NCI-H2029 treated with DMSO at 0.1 percent for 48 hours (cell line): ENCODE data around the gene NPHP4.

Experiments
- DNase-seq: peaks from one replicate; lab custom pipeline; 2025; lab: John Stamatoyannopoulos, UW

NPHP4 gene

GRCh38 chr1:5989731-5990271 lies 2.4 kb downstream of the NPHP4 start:
- no peak for DNase-seq

GRCh38 chr1:5989286-5989605 lies 3.0 kb downstream of the NPHP4 start:
- no peak for DNase-seq

GRCh38 chr1:5988596-5989285 lies 3.5 kb downstream of the NPHP4 start:
- DNase-seq = no peak

GRCh38 chr1:5986018-5986417 lies 6.2 kb downstream of the NPHP4 start:
- DNase-seq = no peak

GRCh38 chr1:5985250-5985649 lies 7.0 kb downstream of the NPHP4 start:
- no peak for DNase-seq

- no peak for DNase-seq
Observed at GRCh38 chr1:5983361-5984103, 8.7 kb downstream of the NPHP4 start.

- DNase-seq = no peak
Observed at GRCh38 chr1:5982868-5983267, 9.4 kb downstream of the NPHP4 start.

GRCh38 chr1:5982276-5982675 lies 9.9 kb downstream of the NPHP4 start:
- DNase-seq = no peak

GRCh38 chr1:5981009-5981380 lies 11.2 kb downstream of the NPHP4 start:
- no peak for DNase-seq

GRCh38 chr1:5980314-5981008 lies 11.8 kb downstream of the NPHP4 start:
- DNase-seq = no peak

- DNase-seq = no peak
Observed at GRCh38 chr1:5979536-5980313, 12.5 kb downstream of the NPHP4 start.

GRCh38 chr1:5978452-5978851 lies 13.8 kb downstream of the NPHP4 start:
- DNase-seq = no peak

- DNase-seq = no peak
Observed at GRCh38 chr1:5977494-5978444, 14.5 kb downstream of the NPHP4 start.

GRCh38 chr1:5976726-5977493 lies 15.3 kb downstream of the NPHP4 start:
- no peak for DNase-seq

- no peak for DNase-seq
Observed at GRCh38 chr1:5976231-5976630, 16.0 kb downstream of the NPHP4 start.

GRCh38 chr1:5975133-5975880 lies 16.9 kb downstream of the NPHP4 start:
- DNase-seq = no peak

- no peak for DNase-seq
Observed at GRCh38 chr1:5974631-5975030, 17.6 kb downstream of the NPHP4 start.

- DNase-seq = no peak
Observed at GRCh38 chr1:5973771-5974170, 18.5 kb downstream of the NPHP4 start.

GRCh38 chr1:5972198-5972520 lies 20.1 kb downstream of the NPHP4 start:
- no peak for DNase-seq
